H1 (cell line): ENCODE measurements around the gene OPA3. TPM values are rescaled to one million over a fixed set of nuclear protein-coding genes. Genes with fewer than 3 reads are reported as not detected.

Source experiments
- CTCF ChIA-PET: fragments of 300-600 bp; sonication (Branson Sonifier 250); formaldehyde crosslinking; loops from one replicate; lab custom pipeline; 2021; ENCODE audit not compliant: partially characterized antibody; lab: Charles Lee
- POLR2A ChIA-PET: fragments of 300-600 bp; sonication (Branson Sonifier 250); formaldehyde crosslinking; loops from one replicate; lab custom pipeline; 2021; ENCODE audit warnings: inconsistent platforms; ENCODE audit not compliant: partially characterized antibody; lab: Charles Lee
- DNase-seq, 2 experiments: peaks; one replicate each; pipeline versions ENCODE4 v3.0.0 to v3.0.0-alpha.2; 2010 to 2022; ENCODE audit warnings: low spot score in 2 of 2, low read depth in 1 of 2, mixed read lengths in 1 of 2
- FAIRE-seq: peaks from 2 replicates; lab custom pipeline; 2011; peaks lifted over from hg19 to GRCh38; lab: Jason Lieb, UNC
- H2AFZ ChIP-seq: 2 replicates; pipeline ENCODE4 v1.8.1; 2012; ENCODE audit warnings: low read length, inconsistent platforms
- H2AK5ac ChIP-seq: 2 replicates; pipeline ENCODE4 v1.6.1; 2013; ENCODE audit warnings: low read depth, low read length
- H2BK120ac ChIP-seq: replicated peaks from 2 replicates; pipeline ENCODE3; 2013; ENCODE audit warnings: low read depth, low read length, inconsistent platforms
- H2BK12ac ChIP-seq: 2 replicates; pipeline ENCODE4 v1.6.1; 2013; ENCODE audit warnings: low read depth, low read length
- H2BK15ac ChIP-seq: 2 replicates; pipeline ENCODE4 v1.6.1; 2013; ENCODE audit warnings: low read length
- H2BK20ac ChIP-seq: 2 replicates; pipeline ENCODE4 v1.6.1; 2013; ENCODE audit warnings: low read length
- H2BK5ac ChIP-seq: 2 replicates; pipeline ENCODE4 v1.6.1; 2013; ENCODE audit warnings: low read depth, low read length
- H3K14ac ChIP-seq: 2 replicates; pipeline ENCODE4 v1.6.1; 2013; ENCODE audit warnings: inconsistent platforms; ENCODE audit not compliant: insufficient read length
- H3K18ac ChIP-seq: 2 replicates; pipeline ENCODE4 v1.6.1; 2013; ENCODE audit warnings: low read length; ENCODE audit errors: extremely low read depth
- H3K23ac ChIP-seq: 2 replicates; pipeline ENCODE4 v1.6.1; 2013; ENCODE audit warnings: inconsistent platforms; ENCODE audit not compliant: insufficient read length
- H3K23me2 ChIP-seq: 2 replicates; pipeline ENCODE4 v1.6.1; 2013; ENCODE audit warnings: low read depth, low read length
- H3K27ac ChIP-seq: 2 replicates; pipeline ENCODE4 v1.6.1; 2011; ENCODE audit warnings: low read depth, low read length, inconsistent platforms
- H3K27me3 ChIP-seq, 4 experiments: replicated peaks in 1 of 4; 1 replicate in 1 of 4; 2 replicates in 3 of 4; pipeline versions ENCODE4 v1.6.1 to v1.8.1; 2011 to 2013; ENCODE audit warnings: low read length in 3 of 4, mild to moderate bottlenecking in 3 of 4, inconsistent platforms in 2 of 4, mixed read lengths in 2 of 4, moderate library complexity in 1 of 4; ENCODE audit not compliant: control insufficient read depth in 3 of 4, insufficient read depth in 3 of 4; ENCODE audit errors: extremely low read depth in 1 of 4
- H3K36me3 ChIP-seq, 4 experiments: 2 replicates each; pipeline versions ENCODE4 v1.6.1 to v1.8.1; 2011 to 2013; ENCODE audit warnings: mild to moderate bottlenecking in 4 of 4, low read length in 3 of 4, moderate library complexity in 2 of 4, control low read depth in 1 of 4, inconsistent platforms in 1 of 4; ENCODE audit not compliant: insufficient read depth in 4 of 4, control insufficient read depth in 2 of 4
- H3K4ac ChIP-seq: replicated peaks from 2 replicates; pipeline ENCODE3; 2013; ENCODE audit warnings: low read length, low read depth, mixed read lengths, inconsistent platforms; ENCODE audit not compliant: insufficient read length
- H3K4me1 ChIP-seq, 4 experiments: replicated peaks in 1 of 4; 1 replicate in 1 of 4; 2 replicates in 3 of 4; pipeline versions ENCODE4 v1.6.1 to v1.8.1; 2011 to 2013; ENCODE audit warnings: low read length in 3 of 4, inconsistent platforms in 2 of 4, mixed read lengths in 1 of 4; ENCODE audit not compliant: insufficient read depth in 4 of 4, control insufficient read depth in 3 of 4
- H3K4me2 ChIP-seq, 2 experiments: 2 replicates each; pipeline versions ENCODE4 v1.6.1 to v1.8.1; 2011 to 2013; ENCODE audit warnings: low read depth in 2 of 2, low read length in 2 of 2, control low read depth in 1 of 2, inconsistent platforms in 1 of 2, mild to moderate bottlenecking in 1 of 2; ENCODE audit not compliant: insufficient read depth in 1 of 2
- H3K4me3 ChIP-seq, 4 experiments: fragments of 200-600, 300-600 bp in 1 of 4; sonication (generic), shearing (Covaris generic), sonication (Bioruptor Twin) in 1 of 4; 2 replicates each; pipeline versions ENCODE4 v1.5.1 to v1.8.1; 2011 to 2016; ENCODE audit warnings: low read length in 4 of 4, low read depth in 3 of 4, control low read depth in 2 of 4, inconsistent platforms in 2 of 4, mild to moderate bottlenecking in 2 of 4, mixed read lengths in 1 of 4, moderate library complexity in 1 of 4; ENCODE audit not compliant: insufficient read depth in 2 of 4; ENCODE audit errors: extremely low read depth in 1 of 4
- H3K56ac ChIP-seq: replicated peaks from 2 replicates; pipeline ENCODE3; 2013; ENCODE audit warnings: low read depth, mild to moderate bottlenecking, mixed read lengths, low read length, inconsistent platforms; ENCODE audit not compliant: insufficient read length
- H3K79me1 ChIP-seq: 2 replicates; pipeline ENCODE4 v1.6.1; 2013; ENCODE audit warnings: low read depth, low read length, control low read depth
- H3K79me2 ChIP-seq, 2 experiments: 2 replicates each; pipeline versions ENCODE4 v1.6.1 to v1.8.1; 2012 to 2013; ENCODE audit warnings: low read length in 2 of 2, mild to moderate bottlenecking in 2 of 2, inconsistent platforms in 1 of 2; ENCODE audit not compliant: insufficient read depth in 2 of 2, control insufficient read depth in 1 of 2
- H3K9ac ChIP-seq, 4 experiments: replicated peaks in 1 of 4; 1 replicate in 1 of 4; 2 replicates in 3 of 4; pipeline versions ENCODE4 v1.6.1 to v1.8.1; 2011 to 2013; ENCODE audit warnings: low read depth in 3 of 4, low read length in 3 of 4, control low read depth in 2 of 4, mild to moderate bottlenecking in 2 of 4, moderate library complexity in 2 of 4, inconsistent platforms in 1 of 4; ENCODE audit errors: extremely low read depth in 1 of 4
- H3K9me3 ChIP-seq, 2 experiments: 2 replicates each; pipeline versions ENCODE4 v1.6.1 to v1.8.1; 2012 to 2013; ENCODE audit warnings: mild to moderate bottlenecking in 2 of 2, moderate library complexity in 2 of 2, control low read depth in 1 of 2, inconsistent platforms in 1 of 2, low read depth in 1 of 2, low read length in 1 of 2, mixed read lengths in 1 of 2; ENCODE audit not compliant: insufficient read depth in 2 of 2
- H4K20me1 ChIP-seq, 2 experiments: replicated peaks in 1 of 2; 2 replicates each; pipeline versions ENCODE3 to v1.8.1; 2011 to 2013; ENCODE audit warnings: inconsistent platforms in 2 of 2, low read length in 2 of 2, mild to moderate bottlenecking in 1 of 2; ENCODE audit not compliant: insufficient read depth in 2 of 2, control insufficient read depth in 1 of 2
- H4K5ac ChIP-seq: 2 replicates; pipeline ENCODE4 v1.6.1; 2013; ENCODE audit warnings: low read length, low read depth, mixed read lengths, inconsistent platforms; ENCODE audit not compliant: insufficient read length
- H4K8ac ChIP-seq: 2 replicates; pipeline ENCODE4 v1.8.0; 2013; ENCODE audit warnings: mild to moderate bottlenecking, moderate library complexity, low read length, inconsistent platforms; ENCODE audit not compliant: insufficient read depth; ENCODE audit errors: extremely low read depth
- H4K91ac ChIP-seq: replicated peaks from 2 replicates; pipeline ENCODE3; 2013; ENCODE audit warnings: low read length, mixed read lengths, inconsistent platforms; ENCODE audit not compliant: insufficient read length
- CHD1 ChIP-seq: IDR thresholded peaks from 2 replicates; pipeline ENCODE4 v1.6.1; 2012; ENCODE audit warnings: low read depth, low read length, improper control_type of control experiment
- CHD2 ChIP-seq: IDR thresholded peaks from 2 replicates; pipeline ENCODE4 v1.6.1; 2012; ENCODE audit warnings: low read length, improper control_type of control experiment
- EP300 ChIP-seq, 2 experiments: IDR thresholded peaks; 1 replicate in 1 of 2; 2 replicates in 1 of 2; pipeline ENCODE4 v1.6.1; 2011 to 2012; ENCODE audit warnings: low read depth in 2 of 2, low read length in 2 of 2, mild to moderate bottlenecking in 2 of 2, borderline replicate concordance in 1 of 2, inconsistent platforms in 1 of 2, moderate library complexity in 1 of 2
- JUND ChIP-seq: IDR thresholded peaks from 2 replicates; pipeline ENCODE4 v1.6.1; 2011; ENCODE audit warnings: mild to moderate bottlenecking, improper control_type of control experiment, low read length
- MAFK ChIP-seq: IDR thresholded peaks from 2 replicates; pipeline ENCODE4 v1.6.1; 2012; ENCODE audit warnings: low read depth, mild to moderate bottlenecking, improper control_type of control experiment, low read length
- NRF1 ChIP-seq: IDR thresholded peaks from 2 replicates; pipeline ENCODE4 v1.6.1; 2011; ENCODE audit warnings: mild to moderate bottlenecking, low read depth, low read length, improper control_type of control experiment
- SP1 ChIP-seq: IDR thresholded peaks from 2 replicates; pipeline ENCODE4 v1.6.1; 2011; ENCODE audit warnings: low read depth, low read length
- TEAD4 ChIP-seq: IDR thresholded peaks from 2 replicates; pipeline ENCODE4 v1.6.1; 2012; ENCODE audit warnings: low read depth, low read length, inconsistent platforms, mixed read lengths
- WGBS, 2 experiments: shearing (Covaris generic) in 1 of 2; methylation state at CpG; one replicate each; pipeline versions ENCODE4 v1.1.6 to v1.1.7; 2013 to 2015; ENCODE audit warnings: low lambda C conversion rate in 2 of 2, mixed read lengths in 2 of 2, inconsistent platforms in 1 of 2, low coverage in 1 of 2, missing lambda C conversion rate in 1 of 2; ENCODE audit not compliant: insufficient replicate concordance in 2 of 2, insufficient coverage in 1 of 2, insufficient read length in 1 of 2; ENCODE audit errors: extremely low coverage in 1 of 2, missing lambda C conversion rate in 1 of 2; 5-methylcytosine and 5-hydroxymethylcytosine counted together
- polyA plus RNA-seq, 7 experiments: library from polyadenylated mRNA; depleted of rRNA in 3 of 7; stranded (reverse) in 5 of 7; unstranded in 2 of 7; fragments of >200 nt in 5 of 7; fragments of 200-250 nt in 2 of 7; gene quantifications; 1 replicate in 5 of 7; 2 replicates in 1 of 7; 4 replicates in 1 of 7; pipeline versions ENCODE4 v1.2.1 to v1.2.3, GENCODE V29; 2011 to 2013; ENCODE audit warnings: missing spikeins in 2 of 7, mixed read lengths in 2 of 7
- total RNA-seq: library from RNA; stranded (reverse); fragmentation: NEBNext Ultra II Directional; extraction: Animal tissue kit (Norgen Biotek cat#: 25700); gene quantifications from 2 replicates; pipeline ENCODE4 v1.2.1, GENCODE V29; 2021

The OPA3 gene
- total and polyA plus RNA-seq, 2 of the 8 experiments (the other 6 are each of a cell fraction or from before 2014, with no cell fraction given), result 12.5 to 14.5 TPM

DNA sequence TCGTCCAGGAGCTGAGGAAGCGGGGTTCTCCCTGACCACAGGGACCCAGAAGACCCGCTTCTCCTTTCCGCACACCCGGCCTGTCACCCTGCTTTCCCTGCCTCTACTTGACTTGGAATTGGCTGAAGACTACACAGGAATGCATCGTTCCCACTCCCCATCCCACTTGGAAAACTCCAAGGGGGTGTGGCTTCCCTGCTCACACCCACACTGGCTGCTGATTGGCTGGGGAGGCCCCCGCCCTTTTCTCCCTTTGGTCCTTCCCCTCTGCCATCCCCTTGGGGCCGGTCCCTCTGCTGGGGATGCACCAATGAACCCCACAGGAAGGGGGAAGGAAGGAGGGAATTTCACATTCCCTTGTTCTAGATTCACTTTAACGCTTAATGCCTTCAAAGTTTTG, 58.5 kb downstream of the OPA3 start:
- Histone ChIP-seq H4K20me1 (peaks cover 0 to 12% of the 10 kb centered on the region in 2 experiments), H3K9ac (no peak overlapping the region)

More for the DNA sequence above, 58.5 kb downstream of the OPA3 start:
- H2AFZ ChIP-seq, result no peak overlapping the region
- H3K9me3 ChIP-seq, result no peaks in the 10 kb centered on the region
- H3K27me3 ChIP-seq, result peaks cover 0 to 5% (median under 1%) of the 10 kb centered on the region in 4 experiments; a peak in 4 of 7 replicates
- FAIRE-seq (peak; percentile 99), DNase-seq (peak; percentile 61 to 85)
- no peak overlapping the region for H2BK12ac ChIP-seq
- no peak overlapping the region for H4K5ac ChIP-seq
- no peak overlapping the region for H3K4ac ChIP-seq
- H3K4me2 ChIP-seq, result no peak overlapping the region; a peak in 1 of 4 replicates
- 0 out of 2 replicates have a peak, but pooled peaks have one; percentile 55 for TF ChIP-seq TEAD4
- TF ChIP-seq SP1, result peak; percentile 96
- no peak for TF ChIP-seq NRF1
- peak; percentile 81 for TF ChIP-seq JUND
- TF ChIP-seq CHD2, result peak; percentile 65; the same call in 1 of the 2 replicates
- TF ChIP-seq CHD1, result peak; percentile 75; the same call in 1 of the 2 replicates
- no peak for TF ChIP-seq MAFK
- TF ChIP-seq EP300 (IDR thresholded peaks at IDR 0.05; ENCODE audit: borderline replicate concordance in 1 of 2, low read depth in 2 of 2, low read length in 2 of 2), result peak in 1 of 2 experiments; percentile 80; a peak in 2 of 3 replicates
- H2BK120ac ChIP-seq, result no peak overlapping the region
- H3K23me2 ChIP-seq, result peaks cover 15% of the 10 kb centered on the region
- ChIA-PET POLR2A (interaction anchor here (1.5 to 1.8 kb wide), 3 partner anchors 26 to 31 kb away, joined by 5 read pairs; no protein-coding TSS in a partner anchor), CTCF (interaction anchor here (0.8 to 2.9 kb wide), 7 partner anchors 11 to 116 kb away, joined by 3 to 15 read pairs (median 3); partner anchors contain the start of gene PPM1N)
- H3K18ac ChIP-seq, result no peak overlapping the region
- WGBS, 2 experiments, result 80% methylated on average over 9 of the region's 9 CpGs; no CpG with 5 or more reads in 1 of the 2 experiments
- no peak overlapping the region for H3K23ac ChIP-seq
- no peak overlapping the region for H3K56ac ChIP-seq
- no peak overlapping the region for H2BK20ac ChIP-seq
- peak overlapping the region; percentile 83 for H2BK5ac ChIP-seq
- no peak overlapping the region for H2BK15ac ChIP-seq
- H3K36me3 ChIP-seq, result peaks cover 9 to 30% (median 18%) of the 10 kb centered on the region in 4 experiments
- no peak overlapping the region for H3K4me3 ChIP-seq
- H3K4me1 ChIP-seq, result peaks cover 0 to 14% (median 9%) of the 10 kb centered on the region in 4 experiments; a peak in 5 of 7 replicates
- no peaks in the 10 kb centered on the region for H3K79me2 ChIP-seq
- no peak overlapping the region for H3K14ac ChIP-seq
- no peak overlapping the region for H2AK5ac ChIP-seq
- H4K8ac ChIP-seq, result no peak overlapping the region; the same call in 1 of the 2 replicates
- H3K79me1 ChIP-seq, result no peaks in the 10 kb centered on the region
- no peak overlapping the region for H3K27ac ChIP-seq
- H4K91ac ChIP-seq, result no peak overlapping the region
